NCI-H1930 (cell line): ENCODE results near the gene BYSL.

Experiments used
- DNase-seq, 2 experiments: peaks; one replicate each; lab custom pipeline; 2025; lab: John Stamatoyannopoulos, UW

Gene BYSL

DNA sequence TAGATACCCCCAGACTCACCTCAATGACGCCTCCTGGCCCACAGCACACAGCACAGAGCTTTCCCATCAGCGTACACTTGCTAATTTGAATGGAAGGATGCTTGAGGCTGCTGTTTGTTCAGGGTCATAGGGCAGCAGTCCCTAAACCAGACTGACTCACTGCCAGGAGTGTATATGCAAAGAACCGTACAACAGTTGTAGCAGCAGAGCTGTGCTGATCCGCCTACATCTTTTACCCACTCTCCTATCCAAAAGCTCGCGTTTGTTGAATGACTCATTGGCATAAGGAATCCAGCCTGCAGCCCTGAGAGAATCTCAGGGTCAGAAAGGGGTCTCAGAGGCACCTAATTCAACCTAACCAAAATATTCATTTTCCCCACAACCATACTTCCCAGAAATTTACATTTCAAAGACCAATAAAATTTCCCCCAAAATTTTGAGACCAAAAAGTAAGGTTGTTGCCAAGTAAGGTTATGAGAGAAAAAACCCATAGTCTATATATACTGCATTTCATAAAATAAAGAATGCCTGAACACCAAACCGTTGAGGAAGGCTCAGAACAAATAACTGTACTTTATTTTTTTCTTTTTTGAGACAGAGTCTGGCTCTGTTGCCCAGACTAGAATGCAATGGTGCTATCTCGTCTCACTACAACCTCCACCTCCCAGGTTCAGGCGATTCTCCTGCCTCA, 55.6 kb downstream of the BYSL start:
- DNase-seq: no peak
